HepG2 (cell line): ENCODE results near the gene C2. TPM values are rescaled to one million over a fixed set of nuclear protein-coding genes. Genes with fewer than 3 reads are reported as not detected.
A peak's percentile ranks its signal among the peaks of the same experiment; 100 is the strongest.

Source experiments
- ATAC-seq: fragments of 200-7000 bp; cut with Tn5 transposase; 3 replicates; pipeline ENCODE4 v1.9.1; 2020; ENCODE audit warnings: mild to moderate bottlenecking, moderate library complexity
- BruUV-seq: library from RNA; stranded (reverse); fragments of 400-500 nt; replicated peaks from 2 replicates; lab custom pipeline; 2021; lab: Mats Ljungman, UMichigan
- CTCF ChIA-PET: fragments of 300-600 bp; formaldehyde crosslinking; extraction: SDS; loops from one replicate; lab custom pipeline; 2021; ENCODE audit warnings: low total read pairs, inconsistent platforms, low intra/inter-chr PET ratio; lab: Yijun Ruan, JAX
- POLR2A ChIA-PET: fragments of 350-600 bp; sonication (Branson Sonifier 250); formaldehyde crosslinking; loops from one replicate; lab custom pipeline; 2020; ENCODE audit warnings: antibody characterized with exemption, inconsistent platforms; lab: Yijun Ruan, JAX
- DNase-seq: peaks from one replicate; pipeline ENCODE4 v3.0.0-alpha.2; 2015; ENCODE audit warnings: low spot score
- FAIRE-seq: peaks from 3 replicates; lab custom pipeline; 2011; peaks lifted over from hg19 to GRCh38; lab: Jason Lieb, UNC
- H2AFZ ChIP-seq: one replicate; pipeline ENCODE4 v1.6.1; 2011; ENCODE audit warnings: low read length, inconsistent platforms
- H3K27ac ChIP-seq: fragments of 300-600 bp; 3 replicates; pipeline ENCODE4 v1.8.0; 2011; ENCODE audit warnings: mixed run types, mild to moderate bottlenecking, mixed read lengths, low read length, inconsistent platforms; ENCODE audit not compliant: insufficient read depth; ENCODE audit errors: extremely low read length
- H3K27me3 ChIP-seq, 2 experiments: fragments of 200-600 bp in 1 of 2; 2 replicates in 1 of 2; 3 replicates in 1 of 2; pipeline versions ENCODE4 v1.6.0 to v1.8.0; 2011; ENCODE audit warnings: low read length in 2 of 2, mild to moderate bottlenecking in 2 of 2, moderate library complexity in 2 of 2, inconsistent platforms in 1 of 2; ENCODE audit not compliant: insufficient read depth in 2 of 2, control insufficient read depth in 1 of 2
- H3K36me3 ChIP-seq, 2 experiments: fragments of 200-600 bp in 1 of 2; replicated peaks in 1 of 2; 2 replicates in 1 of 2; 3 replicates in 1 of 2; pipeline versions ENCODE4 v1.5.1 to v1.8.0; 2011; ENCODE audit warnings: low read length in 2 of 2, inconsistent platforms in 1 of 2; ENCODE audit not compliant: insufficient read depth in 2 of 2, control insufficient read depth in 1 of 2
- H3K4me1 ChIP-seq: 2 replicates; pipeline ENCODE4 v1.5.1; 2012; ENCODE audit warnings: low read length, inconsistent platforms; ENCODE audit not compliant: insufficient read depth
- H3K4me2 ChIP-seq: 2 replicates; pipeline ENCODE4 v1.6.0; 2011; ENCODE audit warnings: low read depth, low read length, inconsistent platforms
- H3K4me3 ChIP-seq, 3 experiments: fragments of 200-600 bp in 1 of 3; sonication (generic), shearing (Covaris generic) in 1 of 3; replicated peaks in 1 of 3; 2 replicates each; pipeline ENCODE4 v1.5.1; 2011 to 2016; ENCODE audit warnings: low read length in 3 of 3, inconsistent platforms in 2 of 3, low read depth in 2 of 3, mild to moderate bottlenecking in 2 of 3, control low read depth in 1 of 3, mixed read lengths in 1 of 3; ENCODE audit not compliant: insufficient read depth in 1 of 3
- H3K79me2 ChIP-seq: one replicate; pipeline ENCODE4 v1.6.1; 2011; ENCODE audit warnings: low read length, inconsistent platforms; ENCODE audit not compliant: insufficient read depth
- H3K9ac ChIP-seq: 2 replicates; pipeline ENCODE4 v1.6.0; 2011; ENCODE audit warnings: mild to moderate bottlenecking, low read depth, low read length, inconsistent platforms; ENCODE audit not compliant: insufficient read depth
- H3K9me3 ChIP-seq: 2 replicates; pipeline ENCODE4 v1.5.1; 2012; ENCODE audit warnings: mild to moderate bottlenecking, low read length
- H4K20me1 ChIP-seq: 2 replicates; pipeline ENCODE4 v1.6.0; 2011; ENCODE audit warnings: inconsistent platforms, mild to moderate bottlenecking, low read length, moderate library complexity; ENCODE audit not compliant: insufficient read depth
- BRD4 ChIP-seq: sonication (generic); formaldehyde crosslinking; IDR thresholded peaks from 2 replicates; pipeline ENCODE4 v1.4.0; 2020; ENCODE audit warnings: missing genetic modification reagents
- EP300 ChIP-seq, 3 experiments: sonication (generic) in 1 of 3; formaldehyde crosslinking in 1 of 3; IDR thresholded peaks; 2 replicates each; pipeline versions ENCODE4 v1.5.1 to v1.6.1; 2011 to 2020; ENCODE audit warnings: low read depth in 2 of 3, low read length in 2 of 3, borderline replicate concordance in 1 of 3, improper control_type of control experiment in 1 of 3, mild to moderate bottlenecking in 1 of 3, missing genetic modification reagents in 1 of 3, moderate library complexity in 1 of 3
- FOXJ3 ChIP-seq: sonication (generic); formaldehyde crosslinking; IDR thresholded peaks from 2 replicates; pipeline ENCODE4 v1.4.0; 2020; ENCODE audit warnings: missing genetic modification reagents, mild to moderate bottlenecking, borderline replicate concordance
- NR2F2 ChIP-seq: IDR thresholded peaks from 2 replicates; pipeline ENCODE4 v1.6.1; 2012; ENCODE audit warnings: low read depth, inconsistent platforms, borderline replicate concordance
- POGK ChIP-seq: sonication (generic); formaldehyde crosslinking; conservative IDR thresholded peaks from 2 replicates; pipeline ENCODE4 v1.8.0; 2022; ENCODE audit warnings: mild to moderate bottlenecking, moderate library complexity, missing genetic modification reagents
- SIX4 ChIP-seq: sonication (generic); formaldehyde crosslinking; IDR thresholded peaks from 2 replicates; pipeline ENCODE4 v1.4.0; 2020; ENCODE audit warnings: missing genetic modification reagents
- SMC3 ChIP-seq: IDR thresholded peaks from 2 replicates; pipeline ENCODE4 v1.6.1; 2011; ENCODE audit warnings: low read length, improper control_type of control experiment
- SRSF1 ChIP-seq: fragments of 200-400 bp; formaldehyde crosslinking; optimal IDR thresholded peaks from 2 replicates; pipeline ENCODE3; 2017; ENCODE audit warnings: mild to moderate bottlenecking, low read depth, low read length, moderate library complexity
- STAT6 ChIP-seq: sonication (generic); formaldehyde crosslinking; IDR thresholded peaks from 2 replicates; pipeline ENCODE4 v1.4.0; 2020; ENCODE audit warnings: missing genetic modification reagents, mild to moderate bottlenecking, borderline replicate concordance
- ZFP41 ChIP-seq: sonication (generic); formaldehyde crosslinking; IDR thresholded peaks from 2 replicates; pipeline ENCODE4 v1.4.0; 2020; ENCODE audit warnings: mild to moderate bottlenecking, missing genetic modification reagents, borderline replicate concordance
- ZNF282 ChIP-seq: fragments of 450-650 bp; IDR thresholded peaks from 2 replicates; pipeline ENCODE4 v1.6.1; 2018; ENCODE audit not compliant: partially characterized antibody
- ZNF318 ChIP-seq: sonication (generic); formaldehyde crosslinking; IDR thresholded peaks from 2 replicates; pipeline ENCODE4 v1.4.0; 2020; ENCODE audit warnings: mild to moderate bottlenecking, missing genetic modification reagents
- WGBS: methylation state at CpG from one replicate; pipeline ENCODE4 v1.1.6; 2017; ENCODE audit warnings: low lambda C conversion rate; 5-methylcytosine and 5-hydroxymethylcytosine counted together
- in situ Hi-C: cut with HindIII; loops from 2 replicates; pipeline ENCODE4 v1.10.0; 2017; ENCODE audit warnings: low pct_unique_long_range_greater_than_20kb; ENCODE audit not compliant: extremely low pct_ligation_motif_present
- intact Hi-C: fragments of 100-400 bp; cut with micrococcal nuclease; formaldehyde crosslinking; loops from one replicate; pipeline ENCODE4 v1.10.0; 2022; ENCODE audit not compliant: unreplicated experiment
- polyA plus RNA-seq, 8 experiments: library from polyadenylated mRNA; depleted of rRNA in 3 of 8; stranded (reverse) in 7 of 8; unstranded in 1 of 8; fragments of >200 nt; fragmentation: Illumina TruSeq in 4 of 8; extraction: Trizol in 4 of 8; gene quantifications; 2 replicates each; pipeline versions ENCODE4 v1.2.1 to v1.2.3, GENCODE V29; 2011 to 2016; ENCODE audit warnings: low read depth in 4 of 8, missing spikeins in 1 of 8, mixed read lengths in 1 of 8; ENCODE audit not compliant: insufficient read depth in 1 of 8
- total RNA-seq, 5 experiments: library from RNA; depleted of rRNA; stranded (reverse); fragments of >200 nt; fragmentation: Illumina TruSeq; extraction: Trizol; gene quantifications; 2 replicates each; pipeline ENCODE4 v1.2.3, GENCODE V29; 2016; ENCODE audit warnings: low read depth in 1 of 5

The C2 gene
- total and polyA plus RNA-seq, 2 of the 13 experiments (the other 11 are each of a cell fraction or from before 2014, with no cell fraction given), result 165 to 307 TPM

- ATAC-seq (no peak), FAIRE-seq (no peak), DNase-seq (no peak)
- H3K79me2 ChIP-seq, result no peaks in the 10 kb centered on the region
- H4K20me1 ChIP-seq, result no peaks in the 10 kb centered on the region
- BruUV-seq, result no TSS peak
- H2AFZ ChIP-seq, result peak within 1 kb of the TSS; percentile 8
- POLR2A ChIA-PET, result interaction anchor here (1.1 to 7.2 kb wide), 2 partner anchors 11 to 14 kb away, joined by 3 to 103 read pairs; partner anchors contain the start of gene NEU1
- peaks cover 21 to 39% of the 10 kb centered on the region in 2 experiments for H3K36me3 ChIP-seq
- peak within 1 kb of the TSS; percentile 65 for H3K9ac ChIP-seq
- peak within 1 kb of the TSS; percentile 92 for H3K4me2 ChIP-seq
- peaks cover 41% of the 10 kb centered on the region for H3K4me1 ChIP-seq
- WGBS, result 76% methylated on average over 18 of the region's 18 CpGs
- H3K27me3 ChIP-seq, result no peaks in the 10 kb centered on the region
- TF ChIP-seq EP300 (IDR thresholded peaks at IDR 0.05; ENCODE audit: low read depth in 2 of 2, low read length in 2 of 2) (no peak), EP300 (CRISPR knock-in tag; IDR thresholded peaks at IDR 0.05; ENCODE audit: borderline replicate concordance) (no peak), SRSF1 (no peak), ZNF282 (no peak), BRD4 (CRISPR knock-in tag) (no peak), SIX4 (CRISPR knock-in tag) (no peak), NR2F2 (no peak), POGK (CRISPR knock-in tag) (no peak), FOXJ3 (no peak), ZFP41 (CRISPR knock-in tag) (no peak), ZNF318 (no peak), SMC3 (no peak), STAT6 (no peak)
- H3K4me3 ChIP-seq, result peak within 1 kb of the TSS; percentile 42 to 72 (median 46)
- CTCF ChIA-PET, result no interaction called here
- in situ Hi-C loops (no loop called here), intact Hi-C loops (no loop called here)
- H3K9me3 ChIP-seq, result no peaks in the 10 kb centered on the region
- no peak within 1 kb of the TSS for H3K27ac ChIP-seq
Measured at GRCh38 chr6:31878726-31879125, 48.8 kb upstream of the C2 start, which contains the start of gene SLC44A4. Gene SLC44A4, minus strand, starts transcription at chr6:31878997. Its CDS starts 17 bp downstream, at chr6:31878980.
